Gastroesophageal sphincter (tissue), 3 donors: ENCODE results near the gene SPRY2.

Experiments used
- CTCF ChIP-seq, 4 experiments: fragments of 200-600 bp in 2 of 4; fragments of 450-650 bp in 2 of 4; sonication (generic) in 1 of 4; IDR thresholded peaks; one replicate each; pipeline ENCODE4 v1.5.1; 2017 to 2019; ENCODE audit warnings: antibody characterized with exemption in 4 of 4, mild to moderate bottlenecking in 2 of 4, moderate library complexity in 2 of 4
- POLR2AphosphoS5 ChIP-seq: sonication (generic); formaldehyde crosslinking; IDR thresholded peaks from one replicate; pipeline ENCODE4 v1.6.1; 2017; ENCODE audit warnings: antibody characterized with exemption

- no peak for TF ChIP-seq CTCF (IDR thresholded peaks at IDR 0.05)
- TF ChIP-seq POLR2AphosphoS5 = no peak
These were observed 19.5 kb upstream of the SPRY2 start for GRCh38 chr13:80360453-80360800.
